DND-41 (cell line): ENCODE measurements around the gene MEGF11.

ENCODE experiments used
- ATAC-seq: fragments of 200-7000 bp; cut with Tn5 transposase; 3 replicates; pipeline ENCODE4 v1.9.1; 2021; ENCODE audit warnings: low read depth; ENCODE audit not compliant: insufficient read depth
- DNase-seq: peaks from one replicate; pipeline ENCODE4 v3.0.0-alpha.2; 2020
- H2AFZ ChIP-seq: 2 replicates; pipeline ENCODE4 v1.6.0; 2012; ENCODE audit warnings: low read depth, low read length
- H3K27ac ChIP-seq: 2 replicates; pipeline ENCODE4 v1.5.1; 2012; ENCODE audit warnings: low read length, inconsistent platforms
- H3K27me3 ChIP-seq: fragments of 200-600 bp; sonication (generic); 2 replicates; pipeline ENCODE4 v1.6.0; 2012; ENCODE audit warnings: low read length, mild to moderate bottlenecking, inconsistent platforms; ENCODE audit not compliant: insufficient read depth, poor library complexity
- H3K36me3 ChIP-seq: 2 replicates; pipeline ENCODE4 v1.5.1; 2012; ENCODE audit warnings: low read length, inconsistent platforms; ENCODE audit not compliant: insufficient read depth
- H3K4me1 ChIP-seq: 2 replicates; pipeline ENCODE4 v1.5.1; 2012; ENCODE audit warnings: mild to moderate bottlenecking, low read length; ENCODE audit not compliant: insufficient read depth
- H3K4me2 ChIP-seq: 2 replicates; pipeline ENCODE4 v1.6.0; 2012; ENCODE audit warnings: mild to moderate bottlenecking, moderate library complexity, low read length, inconsistent platforms; ENCODE audit not compliant: insufficient read depth
- H3K4me3 ChIP-seq, 2 experiments: fragments of 200-600 bp in 1 of 2; shearing (Covaris generic) in 1 of 2; 2 replicates each; pipeline ENCODE4 v1.5.1; 2012 to 2016; ENCODE audit warnings: inconsistent platforms in 2 of 2, low read length in 2 of 2, mild to moderate bottlenecking in 2 of 2, low read depth in 1 of 2, moderate library complexity in 1 of 2
- H3K79me2 ChIP-seq: 2 replicates; pipeline ENCODE4 v1.6.0; 2012; ENCODE audit warnings: low read length, inconsistent platforms; ENCODE audit not compliant: insufficient read depth
- H3K9ac ChIP-seq: 2 replicates; pipeline ENCODE4 v1.6.0; 2012; ENCODE audit warnings: low read depth, mild to moderate bottlenecking, inconsistent platforms, low read length, moderate library complexity
- H3K9me3 ChIP-seq: 2 replicates; pipeline ENCODE4 v1.5.1; 2012; ENCODE audit warnings: low read length, moderate library complexity, mild to moderate bottlenecking, inconsistent platforms; ENCODE audit not compliant: insufficient read depth, severe bottlenecking
- H4K20me1 ChIP-seq: 2 replicates; pipeline ENCODE4 v1.6.0; 2012; ENCODE audit warnings: low read length; ENCODE audit not compliant: insufficient read depth
- EZH2 ChIP-seq: IDR thresholded peaks from 3 replicates; pipeline ENCODE4 v1.6.1; 2012; ENCODE audit warnings: borderline replicate concordance, low read depth, mild to moderate bottlenecking, moderate library complexity, low read length, inconsistent platforms; ENCODE audit not compliant: severe bottlenecking
- TF ChIP-seq, protein P1 (sequence below): IDR thresholded peaks from 2 replicates; pipeline ENCODE4 v1.5.1; 2012; ENCODE audit warnings: borderline replicate concordance, low read length, moderate library complexity, mild to moderate bottlenecking; ENCODE audit not compliant: poor library complexity, severe bottlenecking; ENCODE audit errors: extremely low read depth

Gene MEGF11

DNA sequence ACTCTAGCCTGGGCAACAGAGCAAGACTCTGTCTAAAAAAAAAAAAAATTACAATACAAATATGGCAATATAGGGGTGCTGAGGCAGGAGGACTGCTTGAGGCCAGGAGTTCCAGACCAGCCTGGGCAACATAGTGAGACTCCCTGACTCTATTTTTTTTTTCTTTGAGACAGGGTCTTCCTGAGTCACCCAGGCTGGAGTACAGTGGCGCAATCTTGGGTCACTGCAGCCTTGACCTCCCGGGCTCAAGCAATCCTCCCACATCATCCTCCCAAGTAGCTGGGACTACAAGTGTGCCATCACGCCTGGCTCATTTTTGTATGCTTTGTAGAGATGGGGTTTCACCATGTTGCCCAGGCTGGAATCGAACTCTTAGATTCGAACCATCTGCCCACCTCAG is 401.6 kb downstream of the MEGF11 start:
- ATAC-seq = no peak
- Histone ChIP-seq H3K4me3 (no peak overlapping the region), H3K9me3 (no peaks in the 10 kb centered on the region), H2AFZ (no peak overlapping the region), H3K4me1 (no peaks in the 10 kb centered on the region), H4K20me1 (no peaks in the 10 kb centered on the region), H3K27me3 (no peaks in the 10 kb centered on the region), H3K9ac (no peak overlapping the region), H3K27ac (no peak overlapping the region), H3K4me2 (no peak overlapping the region), H3K79me2 (no peaks in the 10 kb centered on the region), H3K36me3 (no peaks in the 10 kb centered on the region)
- TF ChIP-seq EZH2 = no peak
- TF ChIP-seq, protein P1, sequence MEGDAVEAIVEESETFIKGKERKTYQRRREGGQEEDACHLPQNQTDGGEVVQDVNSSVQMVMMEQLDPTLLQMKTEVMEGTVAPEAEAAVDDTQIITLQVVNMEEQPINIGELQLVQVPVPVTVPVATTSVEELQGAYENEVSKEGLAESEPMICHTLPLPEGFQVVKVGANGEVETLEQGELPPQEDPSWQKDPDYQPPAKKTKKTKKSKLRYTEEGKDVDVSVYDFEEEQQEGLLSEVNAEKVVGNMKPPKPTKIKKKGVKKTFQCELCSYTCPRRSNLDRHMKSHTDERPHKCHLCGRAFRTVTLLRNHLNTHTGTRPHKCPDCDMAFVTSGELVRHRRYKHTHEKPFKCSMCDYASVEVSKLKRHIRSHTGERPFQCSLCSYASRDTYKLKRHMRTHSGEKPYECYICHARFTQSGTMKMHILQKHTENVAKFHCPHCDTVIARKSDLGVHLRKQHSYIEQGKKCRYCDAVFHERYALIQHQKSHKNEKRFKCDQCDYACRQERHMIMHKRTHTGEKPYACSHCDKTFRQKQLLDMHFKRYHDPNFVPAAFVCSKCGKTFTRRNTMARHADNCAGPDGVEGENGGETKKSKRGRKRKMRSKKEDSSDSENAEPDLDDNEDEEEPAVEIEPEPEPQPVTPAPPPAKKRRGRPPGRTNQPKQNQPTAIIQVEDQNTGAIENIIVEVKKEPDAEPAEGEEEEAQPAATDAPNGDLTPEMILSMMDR = no peak
- no peak for DNase-seq

DNA sequence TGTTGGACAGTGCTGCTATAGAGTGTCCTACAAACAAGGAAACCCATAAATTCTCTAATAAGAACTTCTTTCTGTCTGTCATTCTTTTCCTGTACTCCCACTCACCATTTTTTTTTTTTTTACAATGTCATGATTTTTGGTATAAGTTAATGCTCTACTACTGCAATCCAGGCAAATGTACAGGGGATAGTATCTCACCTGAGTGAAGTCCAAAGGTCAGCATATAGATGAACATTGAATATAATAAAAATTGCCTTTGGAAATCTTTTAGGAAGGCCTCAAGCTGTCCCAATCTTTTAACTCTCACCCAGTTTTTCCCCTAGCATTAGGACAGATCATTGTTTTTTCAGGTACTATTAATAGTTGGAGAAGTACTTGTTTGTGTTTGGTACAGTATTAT is 405.6 kb downstream of the MEGF11 start:
- H3K36me3 ChIP-seq = no peaks in the 10 kb centered on the region
- no peaks in the 10 kb centered on the region for H4K20me1 ChIP-seq
- ATAC-seq (no peak), DNase-seq (no peak)
- no peak overlapping the region for H3K4me3 ChIP-seq
- TF ChIP-seq, protein P1 = no peak
- TF ChIP-seq EZH2 = no peak
- no peaks in the 10 kb centered on the region for H3K4me1 ChIP-seq
- no peaks in the 10 kb centered on the region for H3K9me3 ChIP-seq
- H3K79me2 ChIP-seq = no peaks in the 10 kb centered on the region
- H2AFZ ChIP-seq = no peak overlapping the region
- no peak overlapping the region for H3K4me2 ChIP-seq
- no peak overlapping the region for H3K27ac ChIP-seq
- no peak overlapping the region for H3K9ac ChIP-seq
- H3K27me3 ChIP-seq = no peaks in the 10 kb centered on the region

DNA sequence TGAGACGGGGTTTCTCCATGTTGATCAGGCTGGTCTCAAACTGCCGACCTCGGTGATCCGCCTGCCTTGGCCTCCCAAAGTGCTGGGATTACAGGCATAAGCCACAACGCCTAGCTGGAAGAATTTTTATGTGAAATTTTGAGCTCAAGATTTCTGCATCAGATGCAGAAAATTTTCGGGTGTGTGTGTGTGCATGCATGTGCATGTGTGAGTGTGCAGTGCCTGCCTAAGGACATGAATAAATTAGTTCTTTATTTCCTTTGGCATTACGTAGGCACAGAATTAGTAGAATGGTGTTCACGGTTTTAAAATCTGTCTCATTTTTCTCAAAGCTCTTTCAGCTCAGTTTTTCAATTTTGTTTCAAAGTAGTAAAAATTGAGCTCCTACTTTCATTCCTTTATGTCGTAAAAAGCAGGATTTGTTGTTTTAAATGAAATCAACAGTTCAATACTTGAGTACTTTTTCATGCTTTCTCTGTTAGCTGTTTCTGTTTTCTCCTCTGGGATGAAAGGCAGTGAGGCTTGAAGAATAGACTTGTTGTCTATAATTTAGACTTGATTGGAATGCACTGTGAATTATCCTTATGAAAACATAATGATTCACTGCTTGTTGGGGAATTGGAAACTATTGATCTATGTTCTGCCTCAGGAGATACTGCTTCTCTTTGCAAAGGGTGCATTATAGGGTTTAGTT is 407.6 kb downstream of the MEGF11 start:
- H3K9ac ChIP-seq = no peak overlapping the region
- no peak overlapping the region for H2AFZ ChIP-seq
- no peak for TF ChIP-seq EZH2
- H3K27ac ChIP-seq = no peak overlapping the region
- H3K4me3 ChIP-seq = no peak overlapping the region
- H4K20me1 ChIP-seq = no peaks in the 10 kb centered on the region
- DNase-seq = no peak
- no peaks in the 10 kb centered on the region for H3K9me3 ChIP-seq
- ATAC-seq = no peak
- no peaks in the 10 kb centered on the region for H3K36me3 ChIP-seq
- H3K27me3 ChIP-seq = no peaks in the 10 kb centered on the region
- H3K4me1 ChIP-seq = no peaks in the 10 kb centered on the region
- no peak overlapping the region for H3K4me2 ChIP-seq
- no peaks in the 10 kb centered on the region for H3K79me2 ChIP-seq
